ENCODE measurements around the gene NEDD4L. TPM values are rescaled to one million over a fixed set of nuclear protein-coding genes. Genes with fewer than 3 reads are reported as not detected.

The NEDD4L gene
- total RNA-seq, 1 experiment from 2014 or later: 57.4 TPM

DNA sequence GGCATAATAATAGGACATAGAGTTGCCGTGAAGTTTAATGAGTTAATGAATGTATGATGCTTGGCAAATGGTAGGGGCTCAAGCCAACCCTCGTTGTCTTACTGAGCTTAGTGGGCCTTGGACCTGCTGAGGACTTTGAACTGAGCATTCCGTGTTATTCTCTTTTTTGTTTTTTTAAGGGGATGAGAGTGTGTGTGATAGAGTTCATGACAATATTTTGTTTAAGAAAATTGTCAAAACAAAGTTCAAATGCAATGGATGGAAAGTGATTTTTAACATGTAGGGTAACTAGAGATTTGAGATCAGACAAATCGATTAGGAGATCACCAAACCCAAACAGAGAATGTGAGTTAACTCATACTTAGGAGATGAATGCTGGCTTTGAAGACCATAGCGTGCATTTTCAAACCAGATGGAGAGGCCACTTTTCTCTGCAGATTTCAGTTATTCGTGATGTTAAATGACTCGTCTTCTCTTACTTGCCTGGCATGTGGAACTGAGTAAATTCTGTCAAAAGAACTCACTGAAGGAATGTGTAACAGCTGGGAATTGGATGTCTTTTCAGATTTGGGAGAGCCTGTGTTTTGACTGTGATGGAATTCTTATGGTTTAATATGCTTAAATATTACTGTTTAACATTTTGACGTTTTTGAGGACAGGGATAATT lies 88.7 kb downstream of the NEDD4L start:
- Histone ChIP-seq H4K20me1 (ENCODE audit: insufficient read depth) (no peaks in the 10 kb centered on the region), H3K4me1 (replicated peaks; ENCODE audit: insufficient read depth) (peaks cover 39% of the 10 kb centered on the region), H3K4me3 (no peak overlapping the region), H3K9me3 (ENCODE audit: insufficient read depth, low read depth) (no peaks in the 10 kb centered on the region), H3K27ac (no peak overlapping the region), H3K79me2 (ENCODE audit: low read depth) (peaks cover 74% of the 10 kb centered on the region), H3K36me3 (ENCODE audit: low read depth) (no peaks in the 10 kb centered on the region), H2AFZ (no peak overlapping the region), H3K27me3 (ENCODE audit: insufficient read depth, low read depth) (no peaks in the 10 kb centered on the region), H3K9me2 (ENCODE audit: insufficient read depth) (no peaks in the 10 kb centered on the region), H3F3A (ENCODE audit: insufficient read depth, low read depth) (peaks cover 11% of the 10 kb centered on the region), H3K4me2 (no peak overlapping the region)
- no TSS peak for BruUV-seq (replicated peaks)
- ChIA-PET POLR2A (ENCODE audit: unreplicated experiment) (no interaction called here), CTCF (no interaction called here)
- intact Hi-C loops (cut with micrococcal nuclease; ENCODE audit: unreplicated experiment): no loop called here
- DNase-seq: no peak
- TF ChIP-seq EZH2 (IDR thresholded peaks at IDR 0.05; ENCODE audit: low read depth): no peak
- TF ChIP-seq, protein P1, sequence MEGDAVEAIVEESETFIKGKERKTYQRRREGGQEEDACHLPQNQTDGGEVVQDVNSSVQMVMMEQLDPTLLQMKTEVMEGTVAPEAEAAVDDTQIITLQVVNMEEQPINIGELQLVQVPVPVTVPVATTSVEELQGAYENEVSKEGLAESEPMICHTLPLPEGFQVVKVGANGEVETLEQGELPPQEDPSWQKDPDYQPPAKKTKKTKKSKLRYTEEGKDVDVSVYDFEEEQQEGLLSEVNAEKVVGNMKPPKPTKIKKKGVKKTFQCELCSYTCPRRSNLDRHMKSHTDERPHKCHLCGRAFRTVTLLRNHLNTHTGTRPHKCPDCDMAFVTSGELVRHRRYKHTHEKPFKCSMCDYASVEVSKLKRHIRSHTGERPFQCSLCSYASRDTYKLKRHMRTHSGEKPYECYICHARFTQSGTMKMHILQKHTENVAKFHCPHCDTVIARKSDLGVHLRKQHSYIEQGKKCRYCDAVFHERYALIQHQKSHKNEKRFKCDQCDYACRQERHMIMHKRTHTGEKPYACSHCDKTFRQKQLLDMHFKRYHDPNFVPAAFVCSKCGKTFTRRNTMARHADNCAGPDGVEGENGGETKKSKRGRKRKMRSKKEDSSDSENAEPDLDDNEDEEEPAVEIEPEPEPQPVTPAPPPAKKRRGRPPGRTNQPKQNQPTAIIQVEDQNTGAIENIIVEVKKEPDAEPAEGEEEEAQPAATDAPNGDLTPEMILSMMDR (conservative IDR thresholded peaks at IDR 0.05): no peak

DNA sequence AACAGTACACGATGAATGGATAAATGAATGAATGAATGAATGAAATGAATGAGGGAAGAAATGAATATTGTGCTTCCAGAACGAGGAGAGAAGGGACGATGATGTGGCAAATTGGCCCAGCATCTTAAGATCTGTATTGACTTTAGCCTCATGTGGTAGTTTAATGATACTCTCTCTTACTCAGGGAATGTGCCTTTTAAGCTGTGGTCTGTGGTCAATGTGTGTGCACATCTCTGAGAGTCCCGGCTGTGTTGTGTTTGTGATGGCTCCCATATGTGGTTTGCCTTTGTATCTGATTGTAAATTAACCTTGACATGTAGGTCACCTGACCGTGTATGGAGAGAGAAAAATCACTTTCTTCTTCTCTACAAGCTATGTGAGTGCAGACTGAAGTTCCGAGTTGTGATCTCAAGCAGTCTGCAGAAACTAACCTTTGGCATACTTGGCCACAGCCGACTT lies 91.2 kb downstream of the NEDD4L start:
- Histone ChIP-seq H3K27me3 (ENCODE audit: insufficient read depth, low read depth) (no peaks in the 10 kb centered on the region), H3K9me3 (ENCODE audit: insufficient read depth, low read depth) (no peaks in the 10 kb centered on the region), H3K4me2 (no peak overlapping the region), H3F3A (ENCODE audit: insufficient read depth, low read depth) (no peaks in the 10 kb centered on the region), H3K27ac (no peak overlapping the region), H3K9me2 (ENCODE audit: insufficient read depth) (no peaks in the 10 kb centered on the region), H3K36me3 (ENCODE audit: low read depth) (no peaks in the 10 kb centered on the region), H3K4me1 (replicated peaks; ENCODE audit: insufficient read depth) (peaks cover 27% of the 10 kb centered on the region), H2AFZ (no peak overlapping the region), H3K4me3 (no peak overlapping the region), H3K79me2 (ENCODE audit: low read depth) (peaks cover 80% of the 10 kb centered on the region), H4K20me1 (ENCODE audit: insufficient read depth) (no peaks in the 10 kb centered on the region)
- CTCF ChIA-PET: interaction anchor here (0.6 to 1.0 kb wide), 2 partner anchors 42 to 147 kb away, joined by 4 read pairs; no protein-coding TSS in a partner anchor
- intact Hi-C loops (cut with micrococcal nuclease; ENCODE audit: unreplicated experiment): loop anchor here (5.0 kb wide), 2 partner anchors 93 to 132 kb away; partner anchors contain the start of gene NEDD4L
- TF ChIP-seq, protein P1 (conservative IDR thresholded peaks at IDR 0.05): no peak
- POLR2A ChIA-PET (ENCODE audit: unreplicated experiment): no interaction called here
- BruUV-seq (replicated peaks): no TSS peak
- DNase-seq: no peak

DNA sequence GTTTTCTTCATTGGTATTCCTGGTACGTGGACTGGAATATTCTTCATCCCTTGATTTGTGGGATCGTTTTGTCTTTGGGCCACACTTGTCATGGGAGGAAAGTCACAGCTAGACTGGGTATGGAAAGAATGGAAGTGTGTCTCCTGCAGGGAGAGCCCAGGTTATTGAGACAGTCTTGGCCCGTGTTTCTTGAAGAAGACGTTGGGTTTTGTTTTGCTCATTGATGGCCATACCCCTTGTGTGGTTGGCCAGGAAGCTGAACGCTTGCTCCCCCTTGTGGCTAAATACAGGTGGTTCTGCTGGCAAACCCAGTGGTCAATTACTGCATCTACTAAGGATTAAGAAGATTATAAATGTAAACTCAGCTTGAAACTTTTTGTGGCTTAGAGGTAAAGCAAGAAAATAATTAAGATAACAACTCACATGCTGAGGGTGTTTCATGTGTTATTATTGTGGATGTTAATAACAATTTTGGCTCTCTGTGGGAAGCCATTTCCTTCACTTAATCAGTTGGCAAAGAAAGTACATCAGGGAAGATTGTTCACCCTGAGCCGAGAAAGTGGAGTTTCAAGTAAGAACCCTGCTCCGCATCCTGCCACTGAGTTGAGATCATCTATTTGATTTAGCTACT lies 91.8 kb downstream of the NEDD4L start:
- TF ChIP-seq, protein P1 (conservative IDR thresholded peaks at IDR 0.05): peak; percentile 88
- TF ChIP-seq EZH2 (IDR thresholded peaks at IDR 0.05; ENCODE audit: low read depth): no peak
- CTCF ChIA-PET: interaction anchor here (0.7 to 1.0 kb wide), 2 partner anchors 41 to 99 kb away, joined by 3 to 4 read pairs; no protein-coding TSS in a partner anchor
- H3K4me2 ChIP-seq: no peak overlapping the region

More for the DNA sequence above, 91.8 kb downstream of the NEDD4L start:
- Histone ChIP-seq H3K27ac (no peak overlapping the region), H3K36me3 (ENCODE audit: low read depth) (no peaks in the 10 kb centered on the region), H3F3A (ENCODE audit: insufficient read depth, low read depth) (no peaks in the 10 kb centered on the region), H3K27me3 (ENCODE audit: insufficient read depth, low read depth) (no peaks in the 10 kb centered on the region), H3K79me2 (ENCODE audit: low read depth) (peaks cover 86% of the 10 kb centered on the region), H3K9me3 (ENCODE audit: insufficient read depth, low read depth) (no peaks in the 10 kb centered on the region), H2AFZ (no peak overlapping the region), H3K9me2 (ENCODE audit: insufficient read depth) (no peaks in the 10 kb centered on the region), H3K4me1 (replicated peaks; ENCODE audit: insufficient read depth) (peaks cover 27% of the 10 kb centered on the region), H4K20me1 (ENCODE audit: insufficient read depth) (no peaks in the 10 kb centered on the region), H3K4me3 (no peak overlapping the region)
- DNase-seq: peak; percentile 41 to 63
- POLR2A ChIA-PET (ENCODE audit: unreplicated experiment): interaction anchor here (0.6 kb wide), 1 partner anchor 237 kb away, joined by 3 read pairs; no protein-coding TSS in a partner anchor
- no TSS peak for BruUV-seq (replicated peaks)
- intact Hi-C loops (cut with micrococcal nuclease; ENCODE audit: unreplicated experiment): loop anchor here (2.0 to 5.0 kb wide), 4 partner anchors 45 to 187 kb away; partner anchors contain the start of gene NEDD4L

All from PC-9 (cell line).